Upper lobe of right lung (tissue), 1 donor: Measurements from ENCODE around the gene ZNF276. TPM values are rescaled to one million over a fixed set of nuclear protein-coding genes. Genes with fewer than 3 reads are reported as not detected.
A peak's percentile ranks its signal among the peaks of the same experiment; 100 is the strongest.

Experiments used
- ATAC-seq: fragments of 200-7000 bp; cut with Tn5 transposase; one replicate; pipeline ENCODE4 v1.9.1; 2020; ENCODE audit warnings: mild to moderate bottlenecking, moderate library complexity
- DNase-seq: peaks from one replicate; pipeline ENCODE4 v3.0.0-alpha.2; 2020
- H3K27ac ChIP-seq: fragments of 200-600 bp; one replicate; pipeline ENCODE4 v1.8.0; 2022
- H3K27me3 ChIP-seq: fragments of 200-600 bp; one replicate; pipeline ENCODE4 v1.8.0; 2022; ENCODE audit warnings: mild to moderate bottlenecking
- H3K36me3 ChIP-seq: fragments of 200-600 bp; one replicate; pipeline ENCODE4 v1.8.0; 2022
- H3K4me1 ChIP-seq: fragments of 200-600 bp; one replicate; pipeline ENCODE4 v1.8.0; 2022
- H3K4me3 ChIP-seq: fragments of 200-600 bp; one replicate; pipeline ENCODE4 v1.8.0; 2022; ENCODE audit warnings: mild to moderate bottlenecking
- H3K9me3 ChIP-seq: fragments of 200-600 bp; one replicate; pipeline ENCODE4 v1.8.0; 2022
- CTCF ChIP-seq: fragments of 200-600 bp; IDR thresholded peaks from one replicate; pipeline ENCODE4 v1.8.0; 2022; ENCODE audit warnings: antibody characterized with exemption
- intact Hi-C: fragments of 100-400 bp; cut with DNase I; formaldehyde crosslinking; loops from one replicate; pipeline ENCODE4 v1.11.0; 2022
- total RNA-seq: library from RNA; stranded (reverse); fragmentation: NEBNext Ultra II Directional; extraction: Animal tissue kit (Norgen Biotek cat#: 25700); gene quantifications from one replicate; pipeline ENCODE4 v1.2.1, GENCODE V29; 2021
- donor health status: DM: no; HTN: yes; CAD: no; lungs with severe emphysema.

The ZNF276 gene
- total RNA-seq, 1 donor from 2014 or later: 35.8 TPM

GRCh38 chr16:89723279-89724250 lies 2.2 kb downstream of the ZNF276 start:
- Histone ChIP-seq H3K4me1 (peaks cover 39% of the 10 kb centered on the region), H3K9me3 (no peaks in the 10 kb centered on the region), H3K27me3 (no peaks in the 10 kb centered on the region), H3K4me3 (peak overlapping the region; percentile 82), H3K27ac (peak overlapping the region; percentile 96), H3K36me3 (peaks cover 55% of the 10 kb centered on the region)
- no peak for TF ChIP-seq CTCF
- ATAC-seq: no peak
- no peak for DNase-seq
- intact Hi-C loops: no loop called here

- no peak overlapping the region for H3K4me3 ChIP-seq
- DNase-seq (no peak), ATAC-seq (no peak)
- no peak for TF ChIP-seq CTCF
- H3K4me1 ChIP-seq: peaks cover 21% of the 10 kb centered on the region
- no peaks in the 10 kb centered on the region for H3K9me3 ChIP-seq
- H3K27ac ChIP-seq: no peak overlapping the region
- H3K27me3 ChIP-seq: no peaks in the 10 kb centered on the region
- intact Hi-C loops: no loop called here
- peaks cover 94% of the 10 kb centered on the region for H3K36me3 ChIP-seq
Measured at GRCh38 chr16:89727406-89728120, 6.2 kb downstream of the ZNF276 start.

GRCh38 chr16:89729293-89729692 lies 8.0 kb downstream of the ZNF276 start:
- no peak overlapping the region for H3K4me3 ChIP-seq
- intact Hi-C loops: no loop called here
- H3K36me3 ChIP-seq: peaks cover 94% of the 10 kb centered on the region
- ATAC-seq (no peak), DNase-seq (no peak)
- no peak overlapping the region for H3K27ac ChIP-seq
- TF ChIP-seq CTCF: no peak
- no peaks in the 10 kb centered on the region for H3K9me3 ChIP-seq
- no peaks in the 10 kb centered on the region for H3K27me3 ChIP-seq
- H3K4me1 ChIP-seq: peaks cover 4% of the 10 kb centered on the region

GRCh38 chr16:89729863-89730593 lies 8.7 kb downstream of the ZNF276 start:
- DNase-seq: no peak
- TF ChIP-seq CTCF: no peak
- Histone ChIP-seq H3K4me3 (no peak overlapping the region), H3K27me3 (no peaks in the 10 kb centered on the region), H3K27ac (no peak overlapping the region), H3K9me3 (no peaks in the 10 kb centered on the region), H3K36me3 (peaks cover 94% of the 10 kb centered on the region), H3K4me1 (peaks cover 2% of the 10 kb centered on the region)
- intact Hi-C loops: no loop called here
- ATAC-seq: no peak

GRCh38 chr16:89730610-89731234 lies 9.4 kb downstream of the ZNF276 start:
- no peak for TF ChIP-seq CTCF
- H3K4me1 ChIP-seq: peaks cover 2% of the 10 kb centered on the region
- intact Hi-C loops: no loop called here
- peaks cover 94% of the 10 kb centered on the region for H3K36me3 ChIP-seq
- ATAC-seq: no peak
- no peaks in the 10 kb centered on the region for H3K27me3 ChIP-seq
- H3K9me3 ChIP-seq: no peaks in the 10 kb centered on the region
- no peak for DNase-seq
- no peak overlapping the region for H3K27ac ChIP-seq
- H3K4me3 ChIP-seq: no peak overlapping the region
